ENCODE data around the gene APOL6.
"Not testable (repeated sequence)": the region's sequence is repeated elsewhere in the genome, so short reads cannot be mapped to it uniquely, and the experiment has no call there.

Gene APOL6

GRCh38 chr22:35661464-35661863 is 13.2 kb downstream of the APOL6 start:
- TF ChIP-seq CTCF (IDR thresholded peaks at IDR 0.05; ENCODE audit: low read depth, low read length, missing control alignments): no peak
- no peak overlapping the region for H3K4me3 ChIP-seq (ENCODE audit: low read depth, low read length)
- no peak for DNase-seq (ENCODE audit: low read depth)

GRCh38 chr22:35662914-35663313 is 14.7 kb downstream of the APOL6 start:
- no peak for DNase-seq (ENCODE audit: low read depth)
- TF ChIP-seq CTCF (IDR thresholded peaks at IDR 0.05; ENCODE audit: low read depth, low read length, missing control alignments): no peak
- H3K4me3 ChIP-seq (ENCODE audit: low read depth, low read length): no peak overlapping the region

GRCh38 chr22:35663371-35663770 is 15.1 kb downstream of the APOL6 start:
- no peak for TF ChIP-seq CTCF (IDR thresholded peaks at IDR 0.05; ENCODE audit: low read depth, low read length, missing control alignments)
- H3K4me3 ChIP-seq (ENCODE audit: low read depth, low read length): no peak overlapping the region
- DNase-seq (ENCODE audit: low read depth): no peak

DNA sequence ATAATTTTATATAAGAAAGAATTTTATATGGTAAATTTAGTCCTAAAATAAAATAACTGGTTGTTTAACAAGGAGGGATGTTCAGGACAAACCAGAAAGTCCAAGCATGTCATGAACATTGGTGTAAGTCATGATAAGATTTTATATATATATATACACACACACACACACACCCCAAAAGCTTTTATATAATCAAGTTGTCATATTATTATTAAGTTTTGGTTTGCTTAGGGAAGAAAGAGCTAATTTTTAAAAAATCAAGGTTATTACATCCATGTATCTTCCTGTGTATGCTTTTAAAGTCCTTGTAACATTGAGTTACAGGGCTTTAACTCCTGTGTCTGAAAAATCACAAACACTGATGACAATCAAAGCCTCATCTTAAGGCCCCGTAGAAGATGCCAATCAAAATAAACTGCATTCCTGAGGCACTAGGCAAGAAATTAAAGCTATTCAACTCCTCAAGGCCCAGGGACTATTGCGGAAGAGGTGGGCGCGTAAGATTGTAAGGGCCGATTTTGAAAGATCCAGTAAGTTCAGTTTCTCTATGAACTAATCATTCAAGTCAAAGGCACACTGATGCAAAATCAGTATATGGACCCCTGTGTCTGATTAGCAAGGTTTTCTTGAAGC is 16.8 kb downstream of the APOL6 start:
- no peak for TF ChIP-seq CTCF (IDR thresholded peaks at IDR 0.05; ENCODE audit: low read depth, low read length, missing control alignments)
- H3K4me3 ChIP-seq (ENCODE audit: low read depth, low read length): no peak overlapping the region
- no peak for DNase-seq (ENCODE audit: low read depth)

GRCh38 chr22:35666699-35667098 is 18.5 kb downstream of the APOL6 start:
- not testable (repeated sequence) for DNase-seq (ENCODE audit: low read depth); H3K4me3 ChIP-seq (ENCODE audit: low read depth, low read length)

DNA sequence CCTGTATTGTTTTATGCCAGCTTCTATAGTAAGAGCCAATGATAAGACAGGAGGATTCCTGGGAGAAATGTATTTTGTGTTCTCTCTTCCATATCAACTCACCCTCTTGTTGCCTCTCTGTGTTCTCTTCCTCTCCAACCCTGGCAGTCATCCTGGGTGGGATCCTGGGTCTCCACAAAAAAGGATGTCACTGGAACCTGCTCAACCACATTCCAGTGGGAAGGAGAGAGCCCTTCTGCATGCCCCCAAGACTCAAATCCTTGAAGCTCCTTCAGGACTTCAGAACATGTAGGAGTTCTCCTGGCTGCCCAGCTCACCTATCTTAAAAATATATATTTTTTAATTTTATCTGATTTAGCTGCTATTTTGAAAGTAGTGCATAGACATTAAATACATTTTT is 26.1 kb downstream of the APOL6 start:
- DNase-seq (ENCODE audit: low read depth): no peak

DNA sequence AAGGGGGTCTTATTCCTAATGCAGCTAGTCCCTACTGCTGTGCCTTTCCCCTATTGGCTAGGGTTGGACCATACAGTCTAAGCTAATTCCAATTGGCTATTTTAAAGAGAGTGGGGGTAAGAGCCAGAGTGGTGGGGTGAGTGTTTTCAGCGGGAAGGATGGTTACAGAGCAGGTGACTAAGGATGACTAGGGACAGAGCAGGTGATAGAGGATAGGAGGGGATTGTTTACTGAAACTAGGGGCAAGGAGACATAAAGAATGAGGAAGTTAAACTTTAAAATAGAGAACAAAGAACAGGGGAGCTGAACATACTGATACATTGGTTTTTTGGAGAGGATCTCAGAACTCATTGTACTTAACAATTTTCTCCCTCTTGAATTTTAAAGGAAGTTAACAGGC is 27.8 kb downstream of the APOL6 start:
- DNase-seq (ENCODE audit: low read depth); H3K4me3 ChIP-seq (ENCODE audit: low read depth, low read length): not testable (repeated sequence)

More for the DNA sequence above, 26.1 kb downstream of the APOL6 start:
- TF ChIP-seq CTCF (IDR thresholded peaks at IDR 0.05; ENCODE audit: low read depth, low read length, missing control alignments): no peak
- H3K4me3 ChIP-seq (ENCODE audit: low read depth, low read length): no peak overlapping the region

DNA sequence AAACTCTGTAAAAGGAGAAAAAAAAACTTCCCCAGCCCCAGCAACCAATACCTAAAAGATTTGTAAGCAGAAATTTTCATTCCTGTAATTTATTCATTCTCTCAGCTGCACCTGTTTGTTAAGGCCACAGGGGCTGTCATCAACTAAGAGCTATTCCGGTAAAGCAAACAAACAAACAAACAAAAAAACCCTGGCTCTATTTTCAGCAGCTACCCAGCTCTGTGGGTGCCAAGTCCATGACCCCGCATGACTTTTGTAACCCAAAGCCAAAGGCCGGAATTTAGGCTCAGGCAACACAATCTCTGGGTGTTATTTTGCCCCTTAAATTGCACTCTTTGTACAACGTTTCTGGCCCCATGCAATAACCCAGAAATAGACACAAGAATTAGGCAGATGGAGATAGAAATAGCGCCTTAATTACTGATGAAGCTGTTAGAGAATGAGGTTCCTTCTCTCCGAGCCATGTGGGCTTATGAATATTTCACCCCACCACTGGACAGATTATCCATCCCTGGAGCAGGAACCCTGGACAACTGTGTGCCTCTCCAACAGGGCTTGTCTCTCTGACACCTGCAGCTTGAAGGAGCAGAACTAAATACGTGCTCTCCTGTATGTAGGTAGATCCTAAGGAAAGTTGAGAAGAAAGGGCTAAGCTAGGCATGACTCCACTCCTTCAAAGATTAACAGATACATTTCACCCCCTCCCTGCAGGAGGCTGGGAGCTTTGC is 29.4 kb downstream of the APOL6 start:
- H3K4me3 ChIP-seq (ENCODE audit: low read depth, low read length): no peak overlapping the region
- no peak for DNase-seq (ENCODE audit: low read depth)
- no peak for TF ChIP-seq CTCF (IDR thresholded peaks at IDR 0.05; ENCODE audit: low read depth, low read length, missing control alignments)
